GM21825 (cell line): ENCODE results near the gene ANKEF1.
"Not testable (repeated sequence)": the region's sequence is repeated elsewhere in the genome, so short reads cannot be mapped to it uniquely, and the experiment has no call there.

Experiments
- ATAC-seq: cut with Tn5 transposase; IDR thresholded peaks from one replicate; pipeline ENCODE4 v1.9.1; 2021; ENCODE audit warnings: mild to moderate bottlenecking, moderate library complexity; ENCODE audit not compliant: unreplicated experiment

ANKEF1 gene

GRCh38 chr20:10031451-10032215, 3.2 kb upstream of the ANKEF1 start:
- not testable (repeated sequence) for ATAC-seq

GRCh38 chr20:10032269-10032668, 2.5 kb upstream of the ANKEF1 start:
- not testable (repeated sequence) for ATAC-seq

GRCh38 chr20:10033905-10034650, 709 bp upstream of the ANKEF1 start:
- no peak for ATAC-seq

GRCh38 chr20:10036321-10036720, 1.5 kb downstream of the ANKEF1 start:
- ATAC-seq, result not testable (repeated sequence)

GRCh38 chr20:10040070-10040975, 5.5 kb downstream of the ANKEF1 start:
- no peak for ATAC-seq

- ATAC-seq, result no peak
Observed at GRCh38 chr20:10042086-10042485, 7.3 kb downstream of the ANKEF1 start.

GRCh38 chr20:10047427-10047826, 12.6 kb downstream of the ANKEF1 start:
- no peak for ATAC-seq

- ATAC-seq, result no peak
Observed at GRCh38 chr20:10051185-10051584, 16.4 kb downstream of the ANKEF1 start.

GRCh38 chr20:10059006-10059405, 24.2 kb downstream of the ANKEF1 start:
- no peak for ATAC-seq

GRCh38 chr20:10060226-10060625, 25.4 kb downstream of the ANKEF1 start:
- peak; percentile 82 for ATAC-seq

GRCh38 chr20:10061641-10062040, 26.9 kb downstream of the ANKEF1 start:
- ATAC-seq, result no peak

- no peak for ATAC-seq
Observed at GRCh38 chr20:10063482-10063881, 28.7 kb downstream of the ANKEF1 start.

- no peak for ATAC-seq
Observed at GRCh38 chr20:10064611-10065010, 29.8 kb downstream of the ANKEF1 start.

GRCh38 chr20:10065154-10065833, 30.5 kb downstream of the ANKEF1 start:
- ATAC-seq, result no peak

- no peak for ATAC-seq
Observed at GRCh38 chr20:10067321-10067720, 32.5 kb downstream of the ANKEF1 start.

GRCh38 chr20:10074513-10074912, 39.7 kb downstream of the ANKEF1 start:
- ATAC-seq, result peak; percentile 63

GRCh38 chr20:10075606-10076005, 40.8 kb downstream of the ANKEF1 start:
- no peak for ATAC-seq

GRCh38 chr20:10076126-10077080, 41.6 kb downstream of the ANKEF1 start:
- no peak for ATAC-seq

- no peak for ATAC-seq
Observed at GRCh38 chr20:10077081-10077471, 42.3 kb downstream of the ANKEF1 start.

GRCh38 chr20:10077886-10078285, 43.1 kb downstream of the ANKEF1 start:
- no peak for ATAC-seq
